ENCODE results near the gene IER5L. TPM values are rescaled to one million over a fixed set of nuclear protein-coding genes. Genes with fewer than 3 reads are reported as not detected.

The IER5L gene
- 1 to 10 TPM; 8.6 to 8.8 TPM for total RNA-seq

- Mint-ChIP-seq H3K27ac (peak within 1 kb of the TSS; percentile 76), H3K27me3 (peaks cover 6% of the 10 kb centered on the region), H3K36me3 (no peaks in the 10 kb centered on the region), H3K4me1 (peaks cover 8% of the 10 kb centered on the region), H3K4me3 (peak within 1 kb of the TSS; percentile 89), H3K9me3 (no peaks in the 10 kb centered on the region)
- POLR2A ChIA-PET: interaction anchor here (0.6 to 5.2 kb wide), 37 partner anchors 9 to 450 kb away, joined by 3 to 44 read pairs (median 4); partner anchors contain the start of gene NTMT1
- ATAC-seq (ENCODE audit: low read depth): peak; percentile 83
- DNase-seq: peak; percentile 95
These were observed at the start of gene IER5L for GRCh38 chr9:129177791-129178567. Gene IER5L (minus strand): TSS chr9:129178261. CDS start chr9:129178052, 209 bp downstream.

GRCh38 chr9:129227843-129228189 is 49.8 kb upstream of the IER5L start:
- Mint-ChIP-seq H3K4me3 (no peak overlapping the region), H3K9me3 (peaks cover 2% of the 10 kb centered on the region), H3K36me3 (peaks cover 1% of the 10 kb centered on the region), H3K4me1 (peaks cover 28% of the 10 kb centered on the region), H3K27ac (no peak overlapping the region), H3K27me3 (no peaks in the 10 kb centered on the region)
- DNase-seq: no peak
- POLR2A ChIA-PET: interaction anchor here (0.8 to 1.1 kb wide), 2 partner anchors 8 to 41 kb away, joined by 4 read pairs; no protein-coding TSS in a partner anchor
- no peak for ATAC-seq (ENCODE audit: low read depth)

- peaks cover 38% of the 10 kb centered on the region for H3K4me1 Mint-ChIP-seq
- ATAC-seq (ENCODE audit: low read depth) (peak; percentile 80), DNase-seq (peak; percentile 69)
- peak overlapping the region; percentile 78 for H3K4me3 Mint-ChIP-seq
- no peaks in the 10 kb centered on the region for H3K36me3 Mint-ChIP-seq
- peak overlapping the region; percentile 89 for H3K27ac Mint-ChIP-seq
- POLR2A ChIA-PET: interaction anchor here (0.8 to 0.9 kb wide), 3 partner anchors 9 to 48 kb away, joined by 3 to 5 read pairs (median 3); partner anchors contain the start of gene IER5L
- H3K9me3 Mint-ChIP-seq: no peaks in the 10 kb centered on the region
- H3K27me3 Mint-ChIP-seq: no peaks in the 10 kb centered on the region
These were observed 47.8 kb upstream of the IER5L start for GRCh38 chr9:129225815-129226214.

GRCh38 chr9:129225490-129225778 is 47.4 kb upstream of the IER5L start:
- Mint-ChIP-seq H3K4me1 (peaks cover 42% of the 10 kb centered on the region), H3K27ac (peak overlapping the region; percentile 89), H3K4me3 (no peak overlapping the region), H3K9me3 (no peaks in the 10 kb centered on the region), H3K36me3 (no peaks in the 10 kb centered on the region), H3K27me3 (no peaks in the 10 kb centered on the region)
- POLR2A ChIA-PET: interaction anchor here (0.7 to 0.9 kb wide), 3 partner anchors 13 to 116 kb away, joined by 3 to 5 read pairs (median 3); partner anchors contain the start of gene IER5L
- ATAC-seq (ENCODE audit: low read depth) (no peak), DNase-seq (no peak)

- Mint-ChIP-seq H3K27me3 (no peaks in the 10 kb centered on the region), H3K36me3 (no peaks in the 10 kb centered on the region), H3K9me3 (no peaks in the 10 kb centered on the region), H3K27ac (peak overlapping the region; percentile 89), H3K4me1 (peaks cover 42% of the 10 kb centered on the region), H3K4me3 (peak overlapping the region; percentile 39)
- ATAC-seq (ENCODE audit: low read depth) (no peak), DNase-seq (no peak)
- POLR2A ChIA-PET: interaction anchor here (0.7 kb wide), 1 partner anchor 116 kb away, joined by 3 read pairs; no protein-coding TSS in a partner anchor
These were observed 46.8 kb upstream of the IER5L start for GRCh38 chr9:129224618-129225489.

GRCh38 chr9:129223551-129224208 is 45.6 kb upstream of the IER5L start:
- H3K4me1 Mint-ChIP-seq: peaks cover 37% of the 10 kb centered on the region
- no peak overlapping the region for H3K4me3 Mint-ChIP-seq
- no peak for DNase-seq
- H3K27me3 Mint-ChIP-seq: no peaks in the 10 kb centered on the region
- POLR2A ChIA-PET: no interaction called here
- H3K36me3 Mint-ChIP-seq: no peaks in the 10 kb centered on the region
- no peak for ATAC-seq (ENCODE audit: low read depth)
- H3K9me3 Mint-ChIP-seq: no peaks in the 10 kb centered on the region
- no peak overlapping the region for H3K27ac Mint-ChIP-seq

- Mint-ChIP-seq H3K27ac (peak overlapping the region; percentile 58), H3K36me3 (no peaks in the 10 kb centered on the region), H3K4me1 (peaks cover 40% of the 10 kb centered on the region), H3K27me3 (no peaks in the 10 kb centered on the region), H3K4me3 (no peak overlapping the region), H3K9me3 (no peaks in the 10 kb centered on the region)
- ATAC-seq (ENCODE audit: low read depth) (no peak), DNase-seq (no peak)
- POLR2A ChIA-PET: no interaction called here
These were observed 44.8 kb upstream of the IER5L start for GRCh38 chr9:129222819-129223218.

GRCh38 chr9:129221979-129222635 is 44.0 kb upstream of the IER5L start:
- no peaks in the 10 kb centered on the region for H3K36me3 Mint-ChIP-seq
- no peak overlapping the region for H3K4me3 Mint-ChIP-seq
- ATAC-seq (ENCODE audit: low read depth) (no peak), DNase-seq (no peak)
- H3K27me3 Mint-ChIP-seq: no peaks in the 10 kb centered on the region
- H3K4me1 Mint-ChIP-seq: peaks cover 40% of the 10 kb centered on the region
- H3K9me3 Mint-ChIP-seq: no peaks in the 10 kb centered on the region
- peak overlapping the region; percentile 75 for H3K27ac Mint-ChIP-seq
- POLR2A ChIA-PET: interaction anchor here (0.6 to 1.4 kb wide), 5 partner anchors 15 to 99 kb away, joined by 3 to 22 read pairs (median 5); partner anchors contain the start of gene IER5L

- POLR2A ChIA-PET: interaction anchor here (0.6 to 1.4 kb wide), 12 partner anchors 11 to 239 kb away, joined by 3 to 22 read pairs (median 4); partner anchors contain the start of gene IER5L
- Mint-ChIP-seq H3K27ac (peak overlapping the region; percentile 75), H3K27me3 (no peaks in the 10 kb centered on the region), H3K4me1 (peaks cover 36% of the 10 kb centered on the region), H3K36me3 (no peaks in the 10 kb centered on the region), H3K9me3 (no peaks in the 10 kb centered on the region), H3K4me3 (peak overlapping the region; percentile 74)
- ATAC-seq (ENCODE audit: low read depth) (peak; percentile 89), DNase-seq (peak; percentile 54)
These were observed 43.2 kb upstream of the IER5L start for GRCh38 chr9:129221233-129221632.

GRCh38 chr9:129220771-129221170 is 42.7 kb upstream of the IER5L start:
- peak overlapping the region; percentile 74 for H3K4me3 Mint-ChIP-seq
- DNase-seq (no peak), ATAC-seq (ENCODE audit: low read depth) (no peak)
- no peaks in the 10 kb centered on the region for H3K9me3 Mint-ChIP-seq
- H3K36me3 Mint-ChIP-seq: no peaks in the 10 kb centered on the region
- no peaks in the 10 kb centered on the region for H3K27me3 Mint-ChIP-seq
- POLR2A ChIA-PET: interaction anchor here (0.7 to 1.4 kb wide), 9 partner anchors 10 to 240 kb away, joined by 3 to 22 read pairs (median 5); partner anchors contain the start of gene IER5L
- peak overlapping the region; percentile 75 for H3K27ac Mint-ChIP-seq
- peaks cover 32% of the 10 kb centered on the region for H3K4me1 Mint-ChIP-seq

- no peak overlapping the region for H3K4me3 Mint-ChIP-seq
- POLR2A ChIA-PET: no interaction called here
- H3K4me1 Mint-ChIP-seq: peaks cover 22% of the 10 kb centered on the region
- H3K36me3 Mint-ChIP-seq: no peaks in the 10 kb centered on the region
- DNase-seq (no peak), ATAC-seq (ENCODE audit: low read depth) (no peak)
- no peak overlapping the region for H3K27ac Mint-ChIP-seq
- no peaks in the 10 kb centered on the region for H3K27me3 Mint-ChIP-seq
- no peaks in the 10 kb centered on the region for H3K9me3 Mint-ChIP-seq
These were observed 40.9 kb upstream of the IER5L start for GRCh38 chr9:129218918-129219317.

- Mint-ChIP-seq H3K9me3 (no peaks in the 10 kb centered on the region), H3K27me3 (no peaks in the 10 kb centered on the region), H3K4me1 (peaks cover 22% of the 10 kb centered on the region), H3K36me3 (no peaks in the 10 kb centered on the region), H3K4me3 (no peak overlapping the region), H3K27ac (no peak overlapping the region)
- ATAC-seq (ENCODE audit: low read depth) (no peak), DNase-seq (no peak)
- POLR2A ChIA-PET: no interaction called here
These were observed 40.2 kb upstream of the IER5L start for GRCh38 chr9:129218272-129218625.

All from activated naive CD8-positive, alpha-beta T cell treated with anti-CD3 and anti-CD28 coated beads, Interleukin-2, amount 10 ng/mL, durations not matched to agents 7 days and 5 days (primary cell).